ENCODE measurements around the gene TCP1.

The TCP1 gene

GRCh38 chr6:159807150-159807858 is 17.9 kb upstream of the TCP1 start:
- no peak for DNase-seq (ENCODE audit: extremely low spot score)
- ChIA-PET POLR2A (interaction anchor here (0.7 to 5.4 kb wide), 2 partner anchors 17 to 1869 kb away, joined by 3 to 41 read pairs; partner anchors contain the start of genes MRPL18 and TCP1), CTCF (interaction anchor here (0.6 to 0.7 kb wide), 2 partner anchors 32 to 472 kb away, joined by 3 to 4 read pairs; no protein-coding TSS in a partner anchor)
- TF ChIP-seq TARDBP (IDR thresholded peaks at IDR 0.05): no peak
- no peak for TF ChIP-seq FOXK2 (IDR thresholded peaks at IDR 0.05)
- no peak for TF ChIP-seq HDGF (IDR thresholded peaks at IDR 0.05; ENCODE audit: borderline replicate concordance)
- no peak for TF ChIP-seq ELF4 (IDR thresholded peaks at IDR 0.05)
- no peak for TF ChIP-seq SUZ12 (IDR thresholded peaks at IDR 0.05)
- TF ChIP-seq FOXM1 (IDR thresholded peaks at IDR 0.05; ENCODE audit: borderline replicate concordance): no peak
- TF ChIP-seq L3MBTL2 (conservative IDR thresholded peaks at IDR 0.05): no peak
- TF ChIP-seq SP1 (IDR thresholded peaks at IDR 0.05): no peak
- TF ChIP-seq ZNF384 (IDR thresholded peaks at IDR 0.05): no peak
- TF ChIP-seq FOXA1 (IDR thresholded peaks at IDR 0.05): no peak
- no peak for TF ChIP-seq NFRKB (IDR thresholded peaks at IDR 0.05)
- TF ChIP-seq BHLHE40 (IDR thresholded peaks at IDR 0.05; ENCODE audit: borderline replicate concordance): no peak

GRCh38 chr6:159806021-159806458 is 16.6 kb upstream of the TCP1 start:
- ChIA-PET CTCF (no interaction called here), POLR2A (interaction anchor here (1.9 to 5.4 kb wide), 2 partner anchors 16 to 80 kb away, joined by 4 to 41 read pairs; partner anchors contain the start of genes MRPL18, TCP1 and WTAP)
- DNase-seq (ENCODE audit: extremely low spot score): no peak
- TF ChIP-seq L3MBTL2 (conservative IDR thresholded peaks at IDR 0.05): no peak
- TF ChIP-seq ARNT (IDR thresholded peaks at IDR 0.05): no peak
- TF ChIP-seq FOXM1 (IDR thresholded peaks at IDR 0.05; ENCODE audit: borderline replicate concordance): no peak
- no peak for TF ChIP-seq SUZ12 (IDR thresholded peaks at IDR 0.05)
- no peak for TF ChIP-seq PKNOX1 (IDR thresholded peaks at IDR 0.05)
- TF ChIP-seq BHLHE40 (IDR thresholded peaks at IDR 0.05; ENCODE audit: borderline replicate concordance): no peak
- no peak for TF ChIP-seq CTBP1 (IDR thresholded peaks at IDR 0.05; ENCODE audit: borderline replicate concordance)
- TF ChIP-seq SP1 (IDR thresholded peaks at IDR 0.05): no peak
- TF ChIP-seq HDGF (IDR thresholded peaks at IDR 0.05; ENCODE audit: borderline replicate concordance): no peak
- TF ChIP-seq FOXA1 (IDR thresholded peaks at IDR 0.05): no peak
- TF ChIP-seq ZNF384 (IDR thresholded peaks at IDR 0.05): no peak
- no peak for TF ChIP-seq ELF4 (IDR thresholded peaks at IDR 0.05)
- TF ChIP-seq FOXK2 (IDR thresholded peaks at IDR 0.05): no peak
- TF ChIP-seq LEF1 (IDR thresholded peaks at IDR 0.05; ENCODE audit: borderline replicate concordance): no peak
- no peak for TF ChIP-seq NFRKB (IDR thresholded peaks at IDR 0.05)
- TF ChIP-seq TARDBP (IDR thresholded peaks at IDR 0.05): no peak

GRCh38 chr6:159805440-159806020 is 16.1 kb upstream of the TCP1 start:
- POLR2A ChIA-PET: interaction anchor here (1.9 to 5.4 kb wide), 2 partner anchors 15 to 79 kb away, joined by 4 to 41 read pairs; partner anchors contain the start of genes MRPL18, TCP1 and WTAP
- DNase-seq (ENCODE audit: extremely low spot score): no peak
- TF ChIP-seq ELF4 (IDR thresholded peaks at IDR 0.05) (no peak), FOXK2 (IDR thresholded peaks at IDR 0.05) (no peak), BHLHE40 (IDR thresholded peaks at IDR 0.05; ENCODE audit: borderline replicate concordance) (no peak), HDGF (IDR thresholded peaks at IDR 0.05; ENCODE audit: borderline replicate concordance) (no peak), SP1 (IDR thresholded peaks at IDR 0.05) (no peak), LEF1 (IDR thresholded peaks at IDR 0.05; ENCODE audit: borderline replicate concordance) (no peak), PKNOX1 (IDR thresholded peaks at IDR 0.05) (no peak), TARDBP (IDR thresholded peaks at IDR 0.05) (no peak), FOXA1 (IDR thresholded peaks at IDR 0.05) (no peak), ZNF384 (IDR thresholded peaks at IDR 0.05) (no peak), ARNT (IDR thresholded peaks at IDR 0.05) (no peak), SUZ12 (IDR thresholded peaks at IDR 0.05) (no peak), CTBP1 (IDR thresholded peaks at IDR 0.05; ENCODE audit: borderline replicate concordance) (no peak)
- CTCF ChIA-PET: no interaction called here

GRCh38 chr6:159804504-159804903 is 15.1 kb upstream of the TCP1 start:
- TF ChIP-seq NFRKB (IDR thresholded peaks at IDR 0.05) (no peak), FOXA1 (IDR thresholded peaks at IDR 0.05) (no peak), HDGF (IDR thresholded peaks at IDR 0.05; ENCODE audit: borderline replicate concordance) (no peak), SP1 (IDR thresholded peaks at IDR 0.05) (no peak), ELF4 (IDR thresholded peaks at IDR 0.05) (no peak), BHLHE40 (IDR thresholded peaks at IDR 0.05; ENCODE audit: borderline replicate concordance) (no peak), PKNOX1 (IDR thresholded peaks at IDR 0.05) (no peak), TARDBP (IDR thresholded peaks at IDR 0.05) (no peak), ARNT (IDR thresholded peaks at IDR 0.05) (no peak), ZNF384 (IDR thresholded peaks at IDR 0.05) (no peak), L3MBTL2 (conservative IDR thresholded peaks at IDR 0.05) (no peak), CTBP1 (IDR thresholded peaks at IDR 0.05; ENCODE audit: borderline replicate concordance) (no peak), FOXK2 (IDR thresholded peaks at IDR 0.05) (no peak), SUZ12 (IDR thresholded peaks at IDR 0.05) (no peak), LEF1 (IDR thresholded peaks at IDR 0.05; ENCODE audit: borderline replicate concordance) (no peak)
- ChIA-PET CTCF (no interaction called here), POLR2A (interaction anchor here (5.4 kb wide), 1 partner anchor 14 kb away, joined by 41 read pairs; the partner anchor contains the start of genes MRPL18 and TCP1)
- no peak for DNase-seq (ENCODE audit: extremely low spot score)

- POLR2A ChIA-PET: interaction anchor here (0.7 to 2.5 kb wide), 2 partner anchors 12 to 14 kb away, joined by 3 to 16 read pairs; partner anchors contain the start of genes MRPL18 and TCP1
- DNase-seq (ENCODE audit: extremely low spot score): no peak
- CTCF ChIA-PET: no interaction called here
- no peak for TF ChIP-seq SP1 (IDR thresholded peaks at IDR 0.05)
- no peak for TF ChIP-seq FOXK2 (IDR thresholded peaks at IDR 0.05)
- no peak for TF ChIP-seq SUZ12 (IDR thresholded peaks at IDR 0.05)
- no peak for TF ChIP-seq LEF1 (IDR thresholded peaks at IDR 0.05; ENCODE audit: borderline replicate concordance)
- TF ChIP-seq ARNT (IDR thresholded peaks at IDR 0.05): no peak
- TF ChIP-seq NFRKB (IDR thresholded peaks at IDR 0.05): no peak
- TF ChIP-seq CTBP1 (IDR thresholded peaks at IDR 0.05; ENCODE audit: borderline replicate concordance): no peak
- no peak for TF ChIP-seq L3MBTL2 (conservative IDR thresholded peaks at IDR 0.05)
- no peak for TF ChIP-seq TARDBP (IDR thresholded peaks at IDR 0.05)
- no peak for TF ChIP-seq FOXM1 (IDR thresholded peaks at IDR 0.05; ENCODE audit: borderline replicate concordance)
- no peak for TF ChIP-seq BHLHE40 (IDR thresholded peaks at IDR 0.05; ENCODE audit: borderline replicate concordance)
- TF ChIP-seq ELF4 (IDR thresholded peaks at IDR 0.05): no peak
- TF ChIP-seq FOXA1 (IDR thresholded peaks at IDR 0.05): no peak
- TF ChIP-seq HDGF (IDR thresholded peaks at IDR 0.05; ENCODE audit: borderline replicate concordance): no peak
- TF ChIP-seq ZNF384 (IDR thresholded peaks at IDR 0.05): no peak
- no peak for TF ChIP-seq PKNOX1 (IDR thresholded peaks at IDR 0.05)
Measured at GRCh38 chr6:159801935-159802334, 12.5 kb upstream of the TCP1 start.

Data from HEK293T (cell line).